Body of pancreas (tissue), 4 donors: ENCODE measurements around the gene BRD3. TPM values are rescaled to one million over a fixed set of nuclear protein-coding genes. Genes with fewer than 3 reads are reported as not detected.

Experiments
- ATAC-seq: fragments of 150-250 bp; one replicate; pipeline ENCODE4 v1.9.1; 2016
- DNase-seq, 4 donors: peaks; one replicate each; pipeline ENCODE4 v3.0.0-alpha.2; 2019
- H3K27ac ChIP-seq, 4 donors: fragments of 200-600 bp; sonication (generic); 1 replicate in 3 of 4; 2 replicates in 1 of 4; pipeline versions ENCODE4 v1.5.1 to v1.6.1; 2016 to 2019; ENCODE audit warnings: mild to moderate bottlenecking in 1 of 4, mixed read lengths in 1 of 4, moderate library complexity in 1 of 4
- H3K27me3 ChIP-seq, 2 donors: fragments of 200-600 bp; sonication (generic); one replicate each; pipeline ENCODE4 v1.6.0; 2016; ENCODE audit warnings: mild to moderate bottlenecking in 1 of 2
- H3K36me3 ChIP-seq, 2 donors: fragments of 200-600 bp; sonication (generic); replicated peaks in 1 of 2; 2 replicates each; pipeline ENCODE4 v1.5.1; 2016; ENCODE audit warnings: low read depth in 2 of 2; ENCODE audit not compliant: insufficient read depth in 1 of 2
- H3K4me1 ChIP-seq: fragments of 200-600 bp; sonication (generic); one replicate; pipeline ENCODE4 v1.6.0; 2016
- H3K4me3 ChIP-seq, 2 donors: fragments of 200-600 bp; sonication (generic); 1 replicate in 1 of 2; 2 replicates in 1 of 2; pipeline ENCODE4 v1.5.1; 2016 to 2019
- H3K9me3 ChIP-seq, 3 donors: fragments of 200-600 bp; sonication (generic); 1 replicate in 2 of 3; 2 replicates in 1 of 3; pipeline ENCODE4 v1.5.1; 2016
- POLR2A ChIP-seq, 3 donors: fragments of 450-650 bp; IDR thresholded peaks; one replicate each; pipeline ENCODE4 v1.6.1; 2016; ENCODE audit warnings: antibody characterized with exemption in 3 of 3, mild to moderate bottlenecking in 2 of 3
- WGBS, 2 donors: methylation state at CpG; one replicate each; pipeline ENCODE4 v1.1.5; 2017; 5-methylcytosine and 5-hydroxymethylcytosine counted together
- intact Hi-C: fragments of 100-400 bp; cut with DNase I; formaldehyde crosslinking; loops from one replicate; pipeline ENCODE4 v1.15.1; 2023
- total RNA-seq, 2 donors: library from RNA; depleted of rRNA; stranded (reverse); fragments of >200 nt; gene quantifications; one replicate each; pipeline ENCODE4 v1.1.0, GENCODE V29; 2016
- TF ChIP-seq, protein P1 (sequence below), 7 experiments: fragments of 450-650 bp in 4 of 7; fragments of 200-600 bp in 3 of 7; sonication (generic) in 3 of 7; IDR thresholded peaks; one replicate each; pipeline ENCODE4 v1.5.1; 2016 to 2019; ENCODE audit warnings: antibody characterized with exemption in 7 of 7

Gene BRD3
- total RNA-seq = 10 to 100 TPM; 12.2 to 27.4 TPM

DNA sequence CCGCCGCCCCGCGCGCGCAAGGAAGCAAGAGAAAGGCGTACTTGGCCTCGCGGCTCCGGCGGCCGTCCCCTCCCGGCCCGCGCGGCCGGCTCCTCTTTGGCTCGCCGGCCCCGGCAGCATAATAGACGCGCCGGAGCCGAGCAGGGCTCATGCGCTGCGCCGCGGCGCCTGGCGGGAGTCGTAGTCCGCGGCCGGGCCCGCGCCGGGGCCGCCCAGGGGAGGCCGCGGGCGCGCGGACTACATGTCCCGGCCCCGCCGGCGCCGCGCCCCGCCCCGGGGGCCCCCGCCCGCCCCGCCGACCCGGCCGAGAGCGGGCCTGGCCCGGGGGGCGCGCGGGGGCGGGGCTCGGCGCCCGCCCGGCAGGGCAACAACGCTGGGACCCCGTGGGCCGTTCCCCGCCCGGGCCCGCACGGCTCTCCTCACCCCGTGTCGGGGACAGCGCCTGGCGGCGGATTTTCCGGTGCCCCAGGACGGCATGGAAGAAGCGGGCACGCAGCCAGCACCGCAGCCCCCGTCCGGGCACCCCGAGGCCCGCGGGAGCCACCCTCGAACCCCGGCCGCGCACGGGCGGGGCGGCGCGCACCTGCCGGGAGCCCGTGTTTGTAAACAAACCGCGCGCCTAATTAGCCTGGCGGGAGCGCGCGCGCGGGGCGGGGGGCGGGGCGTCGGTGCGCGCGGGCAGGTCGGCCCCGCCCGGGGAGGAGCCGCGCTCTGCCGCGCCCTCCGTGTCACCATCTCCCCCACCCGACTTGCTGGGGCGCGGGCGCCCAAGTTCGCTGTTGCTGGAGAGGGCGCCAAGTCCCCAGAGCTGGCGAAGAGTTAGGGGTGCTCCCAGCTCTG lies at the start of gene BRD3:
TSS of gene BRD3 (minus strand) at position 123 of the 840 bp plus-strand sequence. CDS start 14,549 bp downstream, outside the sequence.
- TF ChIP-seq, protein P1, sequence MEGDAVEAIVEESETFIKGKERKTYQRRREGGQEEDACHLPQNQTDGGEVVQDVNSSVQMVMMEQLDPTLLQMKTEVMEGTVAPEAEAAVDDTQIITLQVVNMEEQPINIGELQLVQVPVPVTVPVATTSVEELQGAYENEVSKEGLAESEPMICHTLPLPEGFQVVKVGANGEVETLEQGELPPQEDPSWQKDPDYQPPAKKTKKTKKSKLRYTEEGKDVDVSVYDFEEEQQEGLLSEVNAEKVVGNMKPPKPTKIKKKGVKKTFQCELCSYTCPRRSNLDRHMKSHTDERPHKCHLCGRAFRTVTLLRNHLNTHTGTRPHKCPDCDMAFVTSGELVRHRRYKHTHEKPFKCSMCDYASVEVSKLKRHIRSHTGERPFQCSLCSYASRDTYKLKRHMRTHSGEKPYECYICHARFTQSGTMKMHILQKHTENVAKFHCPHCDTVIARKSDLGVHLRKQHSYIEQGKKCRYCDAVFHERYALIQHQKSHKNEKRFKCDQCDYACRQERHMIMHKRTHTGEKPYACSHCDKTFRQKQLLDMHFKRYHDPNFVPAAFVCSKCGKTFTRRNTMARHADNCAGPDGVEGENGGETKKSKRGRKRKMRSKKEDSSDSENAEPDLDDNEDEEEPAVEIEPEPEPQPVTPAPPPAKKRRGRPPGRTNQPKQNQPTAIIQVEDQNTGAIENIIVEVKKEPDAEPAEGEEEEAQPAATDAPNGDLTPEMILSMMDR (IDR thresholded peaks at IDR 0.05) = peak in 1 of 7 experiments; percentile 10
- TF ChIP-seq POLR2A (IDR thresholded peaks at IDR 0.05) = peak; percentile 2 to 52 (median 49)
- Histone ChIP-seq H3K4me3 (peak within 1 kb of the TSS; percentile 0 to 59), H3K36me3 (no peaks in the 10 kb centered on the region), H3K4me1 (peaks cover 38% of the 10 kb centered on the region), H3K27ac (peak within 1 kb of the TSS; percentile 57 to 98 (median 95)), H3K9me3 (no peaks in the 10 kb centered on the region), H3K27me3 (no peaks in the 10 kb centered on the region)
- intact Hi-C loops = no loop called here
- ATAC-seq (peak; percentile 91), DNase-seq (peak; percentile 85 to 91 (median 88))
- WGBS, 2 donors = 1% methylated on average over 110 of the region's 131 CpGs; no CpG with 5 or more reads in 1 of the 2 donors

DNA sequence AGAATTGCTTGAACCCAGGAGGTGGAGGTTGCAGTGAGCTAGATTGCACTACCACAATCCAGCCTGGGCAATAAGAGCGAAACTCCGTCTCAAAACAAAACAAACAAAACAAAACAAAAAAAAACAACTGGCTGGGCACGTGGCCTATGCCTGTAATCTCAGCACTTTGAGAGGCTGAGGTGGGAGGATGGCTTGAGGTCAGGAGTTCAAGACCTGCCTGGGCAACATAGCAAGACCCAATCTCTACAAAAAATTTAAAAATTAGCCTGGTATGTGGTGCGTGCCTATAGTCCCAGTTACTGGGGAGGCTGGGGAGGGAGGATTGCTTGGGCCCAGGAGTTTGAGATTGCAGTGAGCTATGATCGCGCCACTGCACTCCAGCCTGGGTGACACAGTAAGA lies 44.7 kb upstream of the BRD3 start:
- Histone ChIP-seq H3K27ac (no peak overlapping the region), H3K4me1 (no peaks in the 10 kb centered on the region), H3K36me3 (no peaks in the 10 kb centered on the region), H3K9me3 (no peaks in the 10 kb centered on the region), H3K4me3 (no peak overlapping the region), H3K27me3 (no peaks in the 10 kb centered on the region)
- TF ChIP-seq POLR2A (IDR thresholded peaks at IDR 0.05) = no peak
- TF ChIP-seq, protein P1 (IDR thresholded peaks at IDR 0.05) = no peak
- WGBS, 2 donors = 88 to 90% methylated on average over 6 of the region's 6 CpGs
- intact Hi-C loops = no loop called here
- DNase-seq = no peak
- no peak for ATAC-seq

DNA sequence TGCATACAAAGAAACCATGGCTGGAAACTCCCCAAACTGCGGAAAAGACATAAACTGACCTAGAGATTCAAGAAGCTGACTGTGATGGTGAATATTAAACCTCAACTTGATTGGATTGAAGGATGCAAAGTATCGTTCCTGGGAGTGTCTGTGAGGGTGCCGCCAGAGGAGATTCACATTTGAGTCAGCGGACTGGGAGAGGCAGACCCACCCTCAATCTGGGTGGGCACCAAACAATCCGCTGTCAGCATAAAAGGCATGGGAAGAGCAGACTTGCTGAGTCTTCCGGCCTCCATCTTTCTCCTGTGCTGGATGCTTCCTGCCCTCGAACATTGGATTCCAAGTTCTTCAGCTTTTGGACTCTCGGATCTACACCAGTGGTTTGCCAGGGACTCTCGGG lies 43.2 kb upstream of the BRD3 start:
- WGBS, 2 donors = 76 to 83% methylated on average over 9 of the region's 9 CpGs
- ATAC-seq = no peak
- intact Hi-C loops = no loop called here
- no peak overlapping the region for H3K4me3 ChIP-seq
- no peaks in the 10 kb centered on the region for H3K27me3 ChIP-seq
- no peak for TF ChIP-seq POLR2A (IDR thresholded peaks at IDR 0.05)
- TF ChIP-seq, protein P1 (IDR thresholded peaks at IDR 0.05) = no peak
- H3K36me3 ChIP-seq = no peaks in the 10 kb centered on the region
- DNase-seq = no peak
- H3K4me1 ChIP-seq = no peaks in the 10 kb centered on the region
- no peak overlapping the region for H3K27ac ChIP-seq
- no peaks in the 10 kb centered on the region for H3K9me3 ChIP-seq

DNA sequence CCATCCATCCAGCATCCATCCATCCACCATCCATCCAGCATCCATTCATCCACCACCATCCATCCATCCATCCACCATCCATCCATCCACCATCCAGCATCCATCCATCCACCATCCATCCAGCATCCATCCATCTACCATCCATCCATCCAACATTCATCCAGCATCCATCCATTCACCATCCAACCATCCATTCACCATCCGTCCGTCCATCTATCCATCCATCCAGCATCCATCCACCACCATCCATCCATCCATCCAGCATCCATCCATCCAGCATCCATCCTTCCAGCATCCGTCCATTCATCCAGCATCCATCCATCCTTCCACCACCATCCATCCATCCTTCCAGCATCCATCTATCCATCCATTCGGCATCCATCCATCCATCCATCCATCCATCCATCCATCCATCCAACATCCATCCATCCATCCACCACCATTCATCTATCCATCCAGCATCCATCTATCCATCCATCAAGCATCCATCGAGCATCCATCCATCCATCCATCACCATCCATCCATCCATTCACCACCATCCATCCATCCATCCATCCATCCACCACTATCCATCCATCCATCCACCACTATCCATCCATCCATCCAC lies 35.7 kb upstream of the BRD3 start:
- no peak overlapping the region for H3K4me3 ChIP-seq
- H3K36me3 ChIP-seq = no peaks in the 10 kb centered on the region
- no peaks in the 10 kb centered on the region for H3K4me1 ChIP-seq
- WGBS, 2 donors = 56 to 59% methylated on average over 5 of the region's 5 CpGs
- no peak for ATAC-seq
- no peak for TF ChIP-seq POLR2A (IDR thresholded peaks at IDR 0.05)
- TF ChIP-seq, protein P1 (IDR thresholded peaks at IDR 0.05) = no peak
- intact Hi-C loops = no loop called here
- no peak overlapping the region for H3K27ac ChIP-seq
- no peaks in the 10 kb centered on the region for H3K9me3 ChIP-seq
- no peak for DNase-seq
- H3K27me3 ChIP-seq = no peaks in the 10 kb centered on the region
